ENCODE measurements around the gene TTC7B. TPM values are rescaled to one million over a fixed set of nuclear protein-coding genes. Genes with fewer than 3 reads are reported as not detected.
A peak's percentile ranks its signal among the peaks of the same experiment; 100 is the strongest.

Gene TTC7B
- total and polyA plus RNA-seq, 2 donors (not counting 3 experiments of a cell fraction or from before 2014, with no cell fraction given) = 46.8 to 76.5 TPM

DNA sequence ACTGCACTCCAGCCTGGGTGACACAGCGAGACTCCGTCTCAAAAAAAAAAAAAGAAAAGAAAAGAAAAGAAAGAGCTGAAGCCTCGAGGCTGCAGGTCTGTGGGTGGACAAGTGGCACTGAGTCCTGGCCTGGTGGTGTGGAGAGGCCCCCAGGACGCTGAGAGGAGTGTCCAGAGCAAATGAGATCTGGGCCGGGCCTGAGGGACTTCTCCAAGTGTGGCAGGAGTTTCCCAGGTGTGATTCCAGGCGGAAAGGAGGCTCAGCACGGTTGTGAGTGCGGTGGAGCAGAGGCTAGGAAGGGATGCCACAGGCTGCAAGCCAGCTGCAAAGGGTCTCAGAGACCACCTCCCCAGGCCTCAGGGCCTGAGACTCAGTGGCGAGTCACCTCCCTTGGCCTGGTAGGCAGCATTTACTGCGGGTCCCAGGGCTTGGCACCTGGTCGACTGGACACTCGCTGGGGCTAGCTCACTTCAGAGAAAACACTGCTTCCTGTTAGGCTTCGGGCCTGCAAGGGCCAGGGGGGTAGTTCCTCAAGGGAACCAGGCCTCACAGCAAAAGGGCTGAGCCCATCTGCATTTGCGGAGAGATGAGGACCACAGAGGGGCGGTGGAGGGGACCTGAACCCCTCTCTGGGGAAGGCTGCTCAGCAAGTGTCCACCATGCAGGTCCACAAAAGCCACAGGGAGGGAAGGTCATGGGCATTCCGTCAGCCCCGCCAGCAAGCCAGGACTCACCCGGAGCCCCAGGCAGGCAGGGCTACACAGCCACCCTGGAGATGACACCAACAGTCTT lies 11.7 kb downstream of the TTC7B start:
- CTCF ChIA-PET = interaction anchor here (0.7 to 2.7 kb wide), 10 partner anchors 8 to 503 kb away, joined by 3 to 17 read pairs (median 5); partner anchors contain the start of gene TTC7B
- H3K9me3 ChIP-seq (replicated peaks; ENCODE audit: control insufficient read depth, insufficient read depth, low read length) = no peaks in the 10 kb centered on the region
- no peaks in the 10 kb centered on the region for H3K36me3 ChIP-seq (ENCODE audit: control insufficient read depth in 2 of 2, extremely low read depth in 1 of 2, insufficient read depth in 2 of 2, low read length in 2 of 2)
- POLR2A ChIA-PET = interaction anchor here (1.0 to 1.3 kb wide), 2 partner anchors 9 to 54 kb away, joined by 3 to 6 read pairs; no protein-coding TSS in a partner anchor
- intact Hi-C loops (cut with micrococcal nuclease) = loop anchor here (5.0 kb wide), 1 partner anchor 407 kb away; the partner anchor contains the start of gene CALM1
- dilution Hi-C loops (cut with MboI; ENCODE audit: extremely low pct_ligation_motif_present, low sequenced_read_pairs) = no loop called here
- peaks cover 60% of the 10 kb centered on the region for H3K79me2 ChIP-seq (ENCODE audit: control insufficient read depth, insufficient read depth, low read length)
- TF ChIP-seq JUN (IDR thresholded peaks at IDR 0.05; ENCODE audit: borderline replicate concordance, insufficient read depth, insufficient read length, low read depth) = no peak
- FAIRE-seq (peak; percentile 38), DNase-seq (ENCODE audit: low read depth, low spot score) (no peak)
- H3K4me2 ChIP-seq (ENCODE audit: insufficient read depth, low read length) = peak overlapping the region; percentile 1
- no peaks in the 10 kb centered on the region for H3K27me3 ChIP-seq (ENCODE audit: control insufficient read depth in 2 of 2, insufficient read depth in 2 of 2, low read length in 2 of 2)
- no peaks in the 10 kb centered on the region for H4K20me1 ChIP-seq (replicated peaks; ENCODE audit: control insufficient read depth, extremely low read depth, insufficient read depth, low read length)
- no peaks in the 10 kb centered on the region for H3K9me1 ChIP-seq (replicated peaks; ENCODE audit: control insufficient read depth, extremely low read depth, insufficient read depth, low read length)
- H3K9ac ChIP-seq (replicated peaks; ENCODE audit: extremely low read depth, insufficient read depth, low read length) = peak overlapping the region; percentile 21
- H3K4me3 ChIP-seq (replicated peaks in 1 of 3; ENCODE audit: insufficient read depth in 1 of 3, low read depth in 1 of 3, low read length in 3 of 3) = no peak overlapping the region
- BruUV-seq (replicated peaks) = no TSS peak
- no peak overlapping the region for H2AFZ ChIP-seq (ENCODE audit: low read depth, low read length)
- peaks cover 54% of the 10 kb centered on the region for H3K4me1 ChIP-seq (ENCODE audit: control insufficient read depth, extremely low read depth, insufficient read depth, low read length)
- peak overlapping the region; percentile 96 for H3K27ac ChIP-seq (ENCODE audit: insufficient read depth, low read depth, low read length)

DNA sequence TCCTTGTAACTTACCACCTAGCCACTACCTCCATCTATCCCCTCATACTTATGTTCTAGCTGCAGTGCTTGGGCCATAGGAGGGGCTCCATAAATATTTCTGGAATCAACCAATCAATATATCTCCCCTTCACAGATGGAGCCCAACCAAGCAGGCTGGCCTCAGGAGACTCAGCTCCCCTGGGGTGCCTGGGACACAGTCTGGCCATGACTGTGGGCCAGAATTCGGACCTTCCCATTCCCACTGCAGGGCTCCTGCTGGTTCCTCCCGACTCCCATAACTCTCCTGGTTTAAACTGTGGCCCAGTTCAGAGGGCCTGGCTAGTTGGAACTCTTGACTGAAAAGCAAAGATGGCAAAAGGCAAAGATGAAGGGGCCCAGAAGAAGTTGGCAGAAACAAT lies 13.0 kb downstream of the TTC7B start:
- peak overlapping the region; percentile 96 for H3K27ac ChIP-seq (ENCODE audit: insufficient read depth, low read depth, low read length)
- ChIA-PET POLR2A (interaction anchor here (0.9 kb wide), 1 partner anchor 60 kb away, joined by 3 read pairs; no protein-coding TSS in a partner anchor), CTCF (interaction anchor here (1.4 to 2.7 kb wide), 6 partner anchors 8 to 48 kb away, joined by 4 to 17 read pairs (median 10); partner anchors contain the start of gene TTC7B)
- intact Hi-C loops (cut with micrococcal nuclease) (loop anchor here (1.0 to 5.0 kb wide), 5 partner anchors 8 to 406 kb away; partner anchors contain the start of gene CALM1), dilution Hi-C loops (cut with MboI; ENCODE audit: extremely low pct_ligation_motif_present, low sequenced_read_pairs) (no loop called here)
- no peak overlapping the region for H2AFZ ChIP-seq (ENCODE audit: low read depth, low read length)
- H3K36me3 ChIP-seq (ENCODE audit: control insufficient read depth in 2 of 2, extremely low read depth in 1 of 2, insufficient read depth in 2 of 2, low read length in 2 of 2) = no peaks in the 10 kb centered on the region
- peaks cover 58% of the 10 kb centered on the region for H3K79me2 ChIP-seq (ENCODE audit: control insufficient read depth, insufficient read depth, low read length)
- BruUV-seq (replicated peaks) = TSS peak; percentile 79
- H3K9me1 ChIP-seq (replicated peaks; ENCODE audit: control insufficient read depth, extremely low read depth, insufficient read depth, low read length) = no peaks in the 10 kb centered on the region
- no peaks in the 10 kb centered on the region for H3K9me3 ChIP-seq (replicated peaks; ENCODE audit: control insufficient read depth, insufficient read depth, low read length)
- H3K4me3 ChIP-seq (replicated peaks in 1 of 3; ENCODE audit: insufficient read depth in 1 of 3, low read depth in 1 of 3, low read length in 3 of 3) = no peak overlapping the region
- TF ChIP-seq POLR2A (IDR thresholded peaks at IDR 0.05; ENCODE audit: low read depth, low read length) = no peak
- TF ChIP-seq POLR2AphosphoS5 (IDR thresholded peaks at IDR 0.05; ENCODE audit: insufficient read depth, low read depth, low read length) = no peak
- TF ChIP-seq, protein P1, sequence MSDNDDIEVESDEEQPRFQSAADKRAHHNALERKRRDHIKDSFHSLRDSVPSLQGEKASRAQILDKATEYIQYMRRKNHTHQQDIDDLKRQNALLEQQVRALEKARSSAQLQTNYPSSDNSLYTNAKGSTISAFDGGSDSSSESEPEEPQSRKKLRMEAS (IDR thresholded peaks at IDR 0.05; ENCODE audit: insufficient read depth, insufficient read length) = no peak
- TF ChIP-seq, protein P2, sequence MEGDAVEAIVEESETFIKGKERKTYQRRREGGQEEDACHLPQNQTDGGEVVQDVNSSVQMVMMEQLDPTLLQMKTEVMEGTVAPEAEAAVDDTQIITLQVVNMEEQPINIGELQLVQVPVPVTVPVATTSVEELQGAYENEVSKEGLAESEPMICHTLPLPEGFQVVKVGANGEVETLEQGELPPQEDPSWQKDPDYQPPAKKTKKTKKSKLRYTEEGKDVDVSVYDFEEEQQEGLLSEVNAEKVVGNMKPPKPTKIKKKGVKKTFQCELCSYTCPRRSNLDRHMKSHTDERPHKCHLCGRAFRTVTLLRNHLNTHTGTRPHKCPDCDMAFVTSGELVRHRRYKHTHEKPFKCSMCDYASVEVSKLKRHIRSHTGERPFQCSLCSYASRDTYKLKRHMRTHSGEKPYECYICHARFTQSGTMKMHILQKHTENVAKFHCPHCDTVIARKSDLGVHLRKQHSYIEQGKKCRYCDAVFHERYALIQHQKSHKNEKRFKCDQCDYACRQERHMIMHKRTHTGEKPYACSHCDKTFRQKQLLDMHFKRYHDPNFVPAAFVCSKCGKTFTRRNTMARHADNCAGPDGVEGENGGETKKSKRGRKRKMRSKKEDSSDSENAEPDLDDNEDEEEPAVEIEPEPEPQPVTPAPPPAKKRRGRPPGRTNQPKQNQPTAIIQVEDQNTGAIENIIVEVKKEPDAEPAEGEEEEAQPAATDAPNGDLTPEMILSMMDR (IDR thresholded peaks at IDR 0.05; ENCODE audit: extremely low read depth in 1 of 2, insufficient read depth in 1 of 2, low read depth in 1 of 2, low read length in 2 of 2) = no peak
- TF ChIP-seq FOS (IDR thresholded peaks at IDR 0.05; ENCODE audit: borderline replicate concordance, insufficient read depth, low read length) = no peak
- TF ChIP-seq JUN (IDR thresholded peaks at IDR 0.05; ENCODE audit: borderline replicate concordance, insufficient read depth, insufficient read length, low read depth) = no peak
- no peak for TF ChIP-seq GATA2 (IDR thresholded peaks at IDR 0.05; ENCODE audit: insufficient read depth, insufficient read length, low read depth, low read length)
- TF ChIP-seq MYC (IDR thresholded peaks at IDR 0.05; ENCODE audit: low read depth, low read length) = no peak
- peak overlapping the region; percentile 57 for H3K9ac ChIP-seq (replicated peaks; ENCODE audit: extremely low read depth, insufficient read depth, low read length)
- H4K20me1 ChIP-seq (replicated peaks; ENCODE audit: control insufficient read depth, extremely low read depth, insufficient read depth, low read length) = no peaks in the 10 kb centered on the region
- H3K4me2 ChIP-seq (ENCODE audit: insufficient read depth, low read length) = peak overlapping the region; percentile 37
- H3K27me3 ChIP-seq (ENCODE audit: control insufficient read depth in 2 of 2, insufficient read depth in 2 of 2, low read length in 2 of 2) = no peaks in the 10 kb centered on the region
- no peak for DNase-seq (ENCODE audit: low read depth, low spot score)
- no peak for FAIRE-seq
- peaks cover 47% of the 10 kb centered on the region for H3K4me1 ChIP-seq (ENCODE audit: control insufficient read depth, extremely low read depth, insufficient read depth, low read length)

Data from endothelial cell of umbilical vein (primary cell).